Stomach (tissue), 4 donors: Measurements from ENCODE around the gene TMEM119.

ENCODE experiments used
- CTCF ChIP-seq, 7 experiments: fragments of 450-650 bp in 4 of 7; fragments of 200-600 bp in 3 of 7; sonication (generic) in 3 of 7; IDR thresholded peaks; one replicate each; pipeline ENCODE4 v1.5.1; 2016 to 2019; ENCODE audit warnings: antibody characterized with exemption in 7 of 7, control low read depth in 2 of 7, mild to moderate bottlenecking in 1 of 7
- POLR2A ChIP-seq, 4 donors: fragments of 450-650 bp; IDR thresholded peaks; one replicate each; pipeline ENCODE4 v1.6.1; 2016; ENCODE audit warnings: antibody characterized with exemption in 4 of 4, control low read depth in 2 of 4, mild to moderate bottlenecking in 1 of 4, moderate library complexity in 1 of 4
- POLR2AphosphoS5 ChIP-seq, 3 donors: sonication (generic); formaldehyde crosslinking; IDR thresholded peaks; one replicate each; pipeline ENCODE4 v1.6.1; 2016; ENCODE audit warnings: antibody characterized with exemption in 3 of 3

DNA sequence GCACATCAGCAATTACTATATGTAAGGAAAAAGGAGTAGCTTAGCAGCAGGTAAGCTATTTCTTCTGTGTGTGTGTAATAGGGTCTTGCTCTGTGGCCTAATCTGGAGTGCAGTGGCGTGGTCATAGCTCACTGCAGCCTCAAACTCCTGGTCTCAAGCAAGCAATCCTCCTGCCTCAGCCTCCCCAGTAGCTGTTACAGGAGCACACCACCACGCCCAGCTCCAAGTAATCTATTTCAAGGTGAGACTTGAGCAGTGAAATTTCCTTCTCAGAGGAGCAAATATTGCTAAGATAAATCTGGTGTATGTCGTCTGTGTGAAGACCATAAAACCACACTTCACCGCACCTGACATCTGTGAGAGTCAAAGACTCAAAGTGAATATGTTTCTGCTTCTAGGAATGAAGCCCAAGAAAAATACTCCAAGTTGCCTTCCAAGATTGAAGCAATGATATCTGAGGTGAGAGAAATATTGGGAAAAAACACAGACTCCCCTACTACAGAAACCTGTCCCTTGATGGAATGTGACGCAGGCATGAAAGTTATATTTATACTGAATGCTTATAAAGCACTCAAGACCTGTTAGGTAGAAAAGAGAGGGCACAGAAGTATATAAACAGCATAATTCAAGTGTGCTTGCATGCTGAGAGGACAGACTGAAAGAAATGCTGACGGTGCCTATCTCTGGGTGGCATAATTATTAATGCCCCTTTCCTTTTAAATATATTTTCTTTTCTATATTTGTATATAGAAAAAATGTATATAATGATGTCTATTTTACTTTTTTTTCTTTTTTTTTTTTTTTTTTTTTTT is 38.3 kb upstream of the TMEM119 start:
- TF ChIP-seq CTCF (IDR thresholded peaks at IDR 0.05) (no peak), POLR2AphosphoS5 (IDR thresholded peaks at IDR 0.05) (no peak), POLR2A (IDR thresholded peaks at IDR 0.05) (no peak)
